ENCODE measurements around the gene UNC13B.

Gene UNC13B

DNA sequence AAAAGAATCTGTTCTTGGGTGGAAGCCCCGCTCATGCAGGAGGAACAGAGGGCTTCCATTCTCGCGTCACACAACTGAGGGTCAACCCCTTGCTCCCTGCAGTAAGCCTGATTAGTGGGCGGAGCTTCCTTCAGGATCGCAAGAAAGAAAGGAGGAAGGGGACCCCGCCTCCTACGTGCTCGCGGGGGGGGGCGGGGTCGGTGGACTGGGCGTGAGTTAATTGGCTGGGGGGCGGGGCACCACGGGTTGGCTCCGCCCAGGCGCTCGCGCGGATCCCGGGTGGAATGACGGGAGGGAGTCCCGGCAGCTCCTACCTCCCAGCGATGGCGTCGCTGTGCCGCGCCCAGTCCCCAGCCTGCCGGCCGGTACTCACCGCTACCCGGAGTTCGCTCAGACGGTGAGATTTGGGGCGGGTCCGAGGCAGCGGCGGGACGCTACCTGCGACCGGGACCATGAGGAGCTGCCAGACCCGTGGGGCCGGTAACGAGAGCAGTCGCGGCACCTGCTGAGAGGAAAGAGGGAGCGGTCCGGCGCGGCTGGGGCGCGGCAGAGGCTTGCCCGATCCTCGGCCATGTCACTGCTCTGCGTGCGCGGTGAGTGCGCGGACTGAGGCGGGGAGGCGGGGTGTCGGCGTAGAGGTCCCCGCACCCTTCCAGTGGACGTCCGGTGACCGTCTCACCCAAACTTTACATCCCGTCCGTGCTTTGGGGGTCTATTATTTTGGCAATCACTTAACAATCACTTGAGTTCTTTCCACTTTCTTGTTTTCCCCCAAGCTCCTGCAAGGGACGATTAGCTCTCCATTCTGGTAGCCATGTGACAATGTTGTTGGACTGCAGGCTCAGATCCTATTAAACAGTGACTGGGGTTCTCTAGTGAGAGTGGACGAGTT is at the start of gene UNC13B:
UNC13B (plus strand) TSS at position 297 of the 892 bp plus-strand sequence; CDS start at position 572, 275 bp downstream.
- H3K27me3 Mint-ChIP-seq, result peaks cover 9 to 20% of the 10 kb centered on the region in 2 donors
- no peaks in the 10 kb centered on the region for H3K9me3 Mint-ChIP-seq
- H3K4me1 Mint-ChIP-seq, result peaks cover 4 to 9% of the 10 kb centered on the region in 2 donors
- DNase-seq, result peak; percentile 65
- H3K4me3 Mint-ChIP-seq, result peak within 1 kb of the TSS; percentile 88 to 91
- no peaks in the 10 kb centered on the region for H3K36me3 Mint-ChIP-seq
- H3K27ac Mint-ChIP-seq, result peak within 1 kb of the TSS; percentile 42
- peak; percentile 83 to 92 for ATAC-seq (replicated peaks)

DNA sequence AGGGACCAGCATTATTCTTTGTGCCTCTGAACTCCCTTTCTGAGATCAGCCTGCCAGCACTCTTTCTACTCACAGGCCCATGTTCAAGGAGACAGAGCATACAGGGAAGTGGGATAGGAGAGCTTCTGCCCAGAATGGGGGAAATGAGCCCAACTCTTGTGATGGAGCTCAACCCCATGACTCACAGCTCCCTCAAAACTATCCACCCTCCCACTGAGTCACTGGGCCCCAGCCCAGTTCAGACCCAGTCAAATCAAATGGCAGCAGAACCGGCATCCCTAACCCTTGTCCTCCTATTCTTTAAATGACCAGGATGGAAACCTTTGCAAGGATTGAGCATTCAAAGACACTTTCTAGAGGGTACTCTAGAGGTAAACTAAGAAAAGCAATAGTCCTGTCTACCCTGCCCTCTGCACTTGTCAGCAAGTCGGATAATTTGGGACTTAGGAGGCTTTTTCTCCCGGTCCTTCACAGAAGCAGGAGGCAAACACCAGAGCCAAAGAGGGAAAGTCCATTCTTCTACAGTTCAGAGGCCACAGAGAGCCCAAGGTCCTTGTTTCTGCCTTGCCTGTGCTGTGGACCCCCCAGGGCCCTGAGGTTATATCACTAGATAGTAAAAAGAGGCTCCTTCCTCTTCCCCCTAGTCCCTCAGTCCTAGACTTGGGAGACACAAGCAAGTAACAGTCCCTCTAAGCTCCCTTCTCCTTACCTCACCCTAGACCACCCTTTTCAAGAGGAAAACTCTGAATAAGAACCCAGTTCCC is 49.4 kb upstream of the UNC13B start:
- H3K9me3 Mint-ChIP-seq, result no peaks in the 10 kb centered on the region
- peak overlapping the region; percentile 84 to 86 for H3K4me3 Mint-ChIP-seq
- H3K4me1 Mint-ChIP-seq, result peaks cover 45 to 77% of the 10 kb centered on the region in 2 donors
- H3K36me3 Mint-ChIP-seq, result peaks cover 1 to 10% of the 10 kb centered on the region in 2 donors
- no peaks in the 10 kb centered on the region for H3K27me3 Mint-ChIP-seq
- no peak for ATAC-seq (replicated peaks)
- H3K27ac Mint-ChIP-seq, result peak overlapping the region; percentile 92
- DNase-seq, result no peak

DNA sequence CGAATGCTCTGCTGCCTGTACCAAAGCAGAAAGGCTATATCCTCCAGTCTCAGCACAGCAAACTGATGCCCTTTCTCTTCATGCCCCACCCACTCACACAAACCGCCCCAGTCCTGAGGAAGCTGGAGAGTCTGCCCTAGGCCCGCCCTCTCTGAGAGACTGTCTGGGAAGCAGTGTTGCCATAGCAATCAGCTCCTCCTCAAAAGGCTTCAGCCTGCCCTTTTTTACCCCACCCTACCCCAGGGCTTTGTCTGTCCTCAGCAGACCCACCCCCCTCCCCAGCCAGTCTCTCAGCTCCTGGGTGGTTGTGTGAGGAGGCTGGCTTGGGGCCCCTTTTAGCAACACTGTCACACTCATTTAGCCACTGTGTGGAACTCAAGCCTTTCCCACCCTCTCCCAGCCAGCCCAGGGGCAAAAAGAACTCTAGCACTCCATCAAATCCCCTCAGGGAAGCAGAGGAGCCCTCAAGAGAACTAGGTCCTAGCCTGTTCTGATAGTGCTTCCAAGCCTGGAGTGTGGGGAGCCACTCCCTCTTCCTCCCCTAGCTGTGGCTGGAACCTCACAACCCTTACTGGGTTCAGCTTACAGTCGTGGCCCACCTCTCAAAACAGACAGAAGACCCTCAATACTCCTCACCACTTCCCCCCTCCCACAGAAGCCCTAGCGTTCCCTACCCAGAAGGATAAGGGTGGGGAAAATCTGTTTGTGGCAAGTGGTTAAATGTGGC is 47.5 kb upstream of the UNC13B start:
- Mint-ChIP-seq H3K27me3 (no peaks in the 10 kb centered on the region), H3K27ac (peak overlapping the region; percentile 86), H3K36me3 (peaks cover 0 to 5% of the 10 kb centered on the region in 2 donors), H3K4me1 (peaks cover 45 to 73% of the 10 kb centered on the region in 2 donors), H3K9me3 (no peaks in the 10 kb centered on the region), H3K4me3 (peak overlapping the region; percentile 93 to 96)
- DNase-seq, result peak; percentile 74
- peak; percentile 28 to 29 for ATAC-seq (replicated peaks)

DNA sequence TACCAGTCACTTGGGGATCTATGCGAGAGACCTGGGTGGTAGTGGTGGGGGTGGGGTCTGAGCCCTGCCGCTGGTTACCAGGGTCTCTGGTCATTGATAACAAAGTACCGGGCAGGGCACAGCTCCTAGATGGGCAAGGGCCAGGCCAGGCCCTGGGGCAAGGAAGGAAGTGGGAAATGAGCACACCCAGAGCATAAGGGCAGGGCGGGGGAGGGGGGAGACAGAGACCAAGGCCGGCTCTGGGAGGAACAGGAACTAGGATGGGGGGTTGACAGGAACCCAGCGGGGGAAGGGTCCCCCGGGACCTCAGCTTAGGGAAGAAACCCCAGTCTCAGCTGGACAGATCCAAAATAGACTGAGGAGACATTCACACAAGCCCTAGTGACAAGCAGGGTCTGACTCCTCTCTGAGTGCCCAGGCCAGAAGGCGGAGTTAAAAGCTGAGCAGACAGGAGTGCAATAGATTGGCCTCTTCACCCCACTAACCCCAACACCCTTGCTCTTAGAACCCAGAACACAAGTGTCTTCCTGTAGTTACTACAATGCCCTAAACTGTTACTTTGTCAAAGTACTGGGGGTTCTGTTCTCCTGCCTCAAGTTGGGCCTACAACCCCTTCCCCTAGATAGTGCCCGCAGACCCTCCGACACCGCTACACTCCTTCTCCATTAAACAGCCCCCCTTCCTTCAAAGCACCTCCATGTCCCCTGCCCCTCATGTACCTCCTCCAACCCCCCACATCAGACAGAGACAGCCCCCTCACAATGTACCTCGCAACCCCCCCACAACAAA is 46.8 kb upstream of the UNC13B start:
- H3K27me3 Mint-ChIP-seq, result no peaks in the 10 kb centered on the region
- peak; percentile 4 to 18 for ATAC-seq (replicated peaks)
- peak overlapping the region; percentile 93 to 96 for H3K4me3 Mint-ChIP-seq
- H3K9me3 Mint-ChIP-seq, result no peaks in the 10 kb centered on the region
- peak overlapping the region; percentile 86 for H3K27ac Mint-ChIP-seq
- peak; percentile 58 for DNase-seq
- H3K36me3 Mint-ChIP-seq, result peaks cover 0 to 5% of the 10 kb centered on the region in 2 donors
- peaks cover 42 to 66% of the 10 kb centered on the region in 2 donors for H3K4me1 Mint-ChIP-seq

DNA sequence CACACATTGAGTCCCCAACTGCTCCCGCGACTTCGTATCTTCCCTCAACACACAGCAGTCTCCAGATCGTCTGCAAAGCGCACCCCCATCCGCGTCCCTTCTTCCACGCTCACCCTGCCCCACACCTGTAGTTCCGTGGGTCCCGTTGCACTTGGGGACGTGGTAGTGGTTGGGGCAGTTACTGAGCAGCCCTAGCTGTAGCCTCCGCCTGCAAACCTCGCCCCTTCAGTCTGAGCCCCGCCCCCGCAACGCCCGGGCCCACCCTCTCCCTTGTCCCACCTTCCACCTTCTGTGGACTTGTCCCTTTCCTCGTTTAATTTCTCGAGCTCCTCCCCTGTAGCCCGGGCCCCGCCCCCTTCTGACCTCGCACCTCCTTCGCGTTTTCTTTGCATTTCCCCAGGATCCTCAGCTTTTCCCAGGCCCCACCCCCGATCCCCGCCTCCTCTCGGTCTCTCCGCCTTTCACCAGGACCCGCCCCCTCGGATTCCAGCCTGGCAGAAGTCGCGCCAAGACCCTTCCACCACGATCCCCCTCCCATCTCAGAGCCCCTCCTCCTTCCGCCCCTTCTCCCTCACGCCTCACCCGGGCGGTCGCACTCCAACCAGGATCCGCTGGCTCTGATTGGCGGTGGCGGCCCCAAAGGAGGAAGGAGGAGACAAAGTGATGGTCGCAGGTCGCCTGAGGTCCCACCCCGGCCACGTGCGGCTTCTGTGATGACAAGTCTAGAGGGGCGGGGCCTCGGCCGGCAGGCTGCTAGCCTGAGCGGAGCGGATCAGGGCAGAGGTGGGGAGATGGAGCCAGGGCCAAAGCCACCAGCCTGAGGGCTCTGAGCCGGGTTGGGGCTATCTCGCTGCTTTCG is 45.9 kb upstream of the UNC13B start, which contains the start of gene ATOSB:
ATOSB (minus strand) TSS at position 183 of the 859 bp plus-strand sequence. CDS start 7,588 bp downstream, outside the sequence.
- H3K36me3 Mint-ChIP-seq, result peaks cover 0 to 5% of the 10 kb centered on the region in 2 donors
- no peaks in the 10 kb centered on the region for H3K27me3 Mint-ChIP-seq
- peak; percentile 73 to 75 for ATAC-seq (replicated peaks)
- peak within 1 kb of the TSS; percentile 93 to 96 for H3K4me3 Mint-ChIP-seq
- H3K9me3 Mint-ChIP-seq, result no peaks in the 10 kb centered on the region
- H3K4me1 Mint-ChIP-seq, result peaks cover 34 to 57% of the 10 kb centered on the region in 2 donors
- DNase-seq, result peak; percentile 92
- peak within 1 kb of the TSS; percentile 86 for H3K27ac Mint-ChIP-seq

DNA sequence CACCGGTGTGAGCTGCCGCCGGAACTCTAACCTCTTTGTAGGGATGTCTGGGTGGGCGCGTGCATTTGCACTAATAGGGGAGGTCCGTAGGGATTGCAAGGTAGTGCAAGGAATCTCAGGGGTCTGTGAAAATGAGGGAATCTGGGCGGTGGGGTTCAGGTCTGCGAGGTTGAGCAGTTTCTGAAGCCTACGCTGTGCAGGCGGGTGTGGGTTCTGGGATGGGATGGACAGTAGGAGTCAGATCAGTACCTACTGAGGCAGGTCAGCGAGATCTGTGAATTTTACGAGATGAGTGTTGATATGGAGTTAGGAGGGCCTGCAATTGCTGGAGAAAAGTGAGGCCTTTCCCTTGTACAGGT is 45.3 kb upstream of the UNC13B start:
- Mint-ChIP-seq H3K27ac (peak overlapping the region; percentile 86), H3K36me3 (peaks cover 0 to 5% of the 10 kb centered on the region in 2 donors), H3K4me1 (peaks cover 32 to 51% of the 10 kb centered on the region in 2 donors), H3K4me3 (peak overlapping the region; percentile 93 to 96), H3K27me3 (no peaks in the 10 kb centered on the region), H3K9me3 (no peaks in the 10 kb centered on the region)
- DNase-seq (no peak), ATAC-seq (replicated peaks) (no peak)

DNA sequence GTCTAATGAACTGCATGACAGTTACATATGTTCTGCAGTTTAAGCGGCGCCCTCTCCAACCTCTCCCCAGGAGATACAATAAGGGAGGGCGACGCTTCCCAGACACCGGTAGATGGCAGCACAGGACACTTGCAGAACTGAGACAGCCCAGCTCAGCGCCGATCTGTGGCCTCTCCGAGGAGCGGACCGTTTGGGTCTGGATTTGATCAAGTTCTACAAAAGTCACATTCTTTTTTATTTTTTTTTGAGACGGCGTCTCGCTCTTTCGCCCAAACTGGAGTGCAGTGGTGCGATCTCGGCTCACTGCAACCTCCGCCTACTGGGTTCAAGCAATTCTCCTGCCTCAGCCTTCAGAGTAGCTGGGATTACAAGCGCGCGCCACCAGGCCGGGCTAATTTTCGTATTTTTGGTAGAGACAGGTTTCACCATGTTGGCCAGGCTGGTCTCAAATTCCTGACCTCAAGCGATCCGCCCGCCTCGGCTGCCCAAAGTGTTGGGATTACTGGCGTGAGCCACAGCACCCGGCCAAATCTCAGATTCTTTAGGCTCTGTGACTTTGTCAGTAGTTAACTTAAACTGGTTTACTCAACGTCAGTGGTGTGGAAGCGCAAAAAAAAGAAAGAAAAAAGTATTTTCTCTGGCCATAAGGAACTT is 44.8 kb upstream of the UNC13B start:
- DNase-seq, result peak; percentile 80

DNA sequence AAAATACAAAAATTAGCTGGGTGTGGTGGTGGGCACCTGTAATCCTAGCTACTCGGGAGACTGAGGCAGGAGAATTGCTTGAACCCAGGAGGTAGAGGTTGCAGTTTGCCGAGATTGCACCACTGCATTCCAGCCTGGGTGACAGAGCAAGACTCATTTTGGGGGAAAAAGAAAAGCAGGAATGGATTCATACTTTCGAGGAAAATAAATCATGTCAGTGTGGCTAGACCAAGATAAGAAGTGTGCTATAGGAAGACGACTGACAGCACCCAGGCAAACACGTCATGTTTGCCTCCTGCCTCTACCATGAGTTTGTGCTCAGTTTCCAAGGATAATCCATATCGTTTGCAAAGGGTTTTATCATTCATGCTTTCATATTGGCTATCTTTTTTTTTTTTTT is 26.9 kb upstream of the UNC13B start:
- ATAC-seq (replicated peaks) (no peak), DNase-seq (no peak)
- Mint-ChIP-seq H3K9me3 (peaks cover 0 to 2% of the 10 kb centered on the region in 2 donors), H3K4me3 (no peak overlapping the region), H3K36me3 (no peaks in the 10 kb centered on the region), H3K27me3 (peaks cover 8 to 26% of the 10 kb centered on the region in 2 donors), H3K4me1 (no peaks in the 10 kb centered on the region), H3K27ac (no peak overlapping the region)

More for the DNA sequence above, 44.8 kb upstream of the UNC13B start:
- H3K36me3 Mint-ChIP-seq, result peaks cover 0 to 5% of the 10 kb centered on the region in 2 donors
- no peaks in the 10 kb centered on the region for H3K9me3 Mint-ChIP-seq
- ATAC-seq (replicated peaks), result peak; percentile 66 to 70
- peak overlapping the region; percentile 86 for H3K27ac Mint-ChIP-seq
- H3K27me3 Mint-ChIP-seq, result no peaks in the 10 kb centered on the region
- peaks cover 30 to 46% of the 10 kb centered on the region in 2 donors for H3K4me1 Mint-ChIP-seq
- peak overlapping the region; percentile 93 to 96 for H3K4me3 Mint-ChIP-seq

DNA sequence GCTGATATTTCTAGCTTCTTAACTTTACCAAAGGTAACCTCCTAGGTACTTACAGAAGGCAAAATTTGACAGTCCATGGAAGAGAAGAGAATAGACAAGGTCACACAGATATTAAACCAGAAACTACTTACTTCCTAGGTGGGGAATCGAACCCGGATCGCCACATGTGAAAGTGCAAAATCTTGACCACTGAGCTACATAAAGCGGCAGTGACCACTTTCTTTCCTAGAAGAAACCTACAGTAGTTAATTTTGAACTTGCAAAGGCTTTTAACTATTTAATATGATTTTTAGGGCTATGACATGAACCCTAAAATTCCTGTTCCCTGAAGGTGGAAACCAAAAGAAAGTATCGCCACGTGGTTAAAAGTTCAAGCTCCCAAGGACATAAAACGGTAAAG is 25.8 kb upstream of the UNC13B start:
- H3K27ac Mint-ChIP-seq, result no peak overlapping the region
- H3K36me3 Mint-ChIP-seq, result no peaks in the 10 kb centered on the region
- H3K27me3 Mint-ChIP-seq, result peaks cover 8 to 26% of the 10 kb centered on the region in 2 donors
- ATAC-seq (replicated peaks) (no peak), DNase-seq (no peak)
- H3K9me3 Mint-ChIP-seq, result peaks cover 0 to 2% of the 10 kb centered on the region in 2 donors
- H3K4me1 Mint-ChIP-seq, result no peaks in the 10 kb centered on the region
- no peak overlapping the region for H3K4me3 Mint-ChIP-seq

DNA sequence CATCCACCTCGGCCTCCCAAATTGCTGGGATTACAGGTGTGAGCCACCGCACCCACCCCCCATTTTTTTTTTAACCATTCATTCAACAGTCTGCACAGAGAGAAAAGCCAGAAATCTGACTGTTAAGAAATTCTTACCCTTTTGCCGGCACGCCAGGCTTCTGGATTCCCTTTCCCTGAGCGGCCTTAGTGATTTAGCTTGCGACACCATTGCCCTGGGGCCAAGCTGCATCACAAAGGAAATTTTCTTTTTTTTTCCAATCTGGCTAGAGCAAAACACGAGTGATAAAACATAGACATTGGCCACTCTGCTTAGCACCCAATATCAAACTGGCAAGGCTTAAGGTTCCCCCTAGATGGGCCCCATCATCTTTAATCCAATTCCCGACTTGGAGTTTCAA is 24.9 kb upstream of the UNC13B start:
- Mint-ChIP-seq H3K4me1 (no peaks in the 10 kb centered on the region), H3K9me3 (peaks cover 0 to 8% of the 10 kb centered on the region in 2 donors), H3K27ac (no peak overlapping the region), H3K27me3 (peaks cover 8 to 26% of the 10 kb centered on the region in 2 donors), H3K36me3 (no peaks in the 10 kb centered on the region), H3K4me3 (no peak overlapping the region)
- ATAC-seq (replicated peaks) (no peak), DNase-seq (no peak)

DNA sequence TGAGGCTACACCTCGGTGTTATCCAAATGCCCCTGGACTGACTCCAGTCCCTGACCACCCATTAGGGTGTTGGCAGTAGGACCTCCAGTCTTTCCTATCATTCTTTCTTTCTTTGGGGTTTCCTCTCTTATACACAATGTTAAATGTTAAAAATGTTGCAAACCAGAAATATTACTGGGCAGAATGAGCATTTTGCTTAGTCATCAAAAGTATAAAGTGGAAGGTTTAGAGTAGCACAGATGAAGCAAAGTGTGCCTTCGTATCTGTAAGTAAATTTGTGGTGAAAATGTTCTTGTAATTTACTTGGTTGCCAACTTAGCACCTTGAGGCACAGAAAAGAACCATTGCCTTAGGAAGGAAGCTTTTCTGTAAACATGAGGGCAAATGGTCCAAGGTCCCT is 21.7 kb upstream of the UNC13B start:
- H3K9me3 Mint-ChIP-seq, result peaks cover 0 to 15% of the 10 kb centered on the region in 2 donors
- no peak for DNase-seq
- H3K27me3 Mint-ChIP-seq, result peaks cover 8 to 10% of the 10 kb centered on the region in 2 donors
- H3K4me1 Mint-ChIP-seq, result no peaks in the 10 kb centered on the region
- no peak for ATAC-seq (replicated peaks)
- no peaks in the 10 kb centered on the region for H3K36me3 Mint-ChIP-seq
- no peak overlapping the region for H3K4me3 Mint-ChIP-seq
- no peak overlapping the region for H3K27ac Mint-ChIP-seq

DNA sequence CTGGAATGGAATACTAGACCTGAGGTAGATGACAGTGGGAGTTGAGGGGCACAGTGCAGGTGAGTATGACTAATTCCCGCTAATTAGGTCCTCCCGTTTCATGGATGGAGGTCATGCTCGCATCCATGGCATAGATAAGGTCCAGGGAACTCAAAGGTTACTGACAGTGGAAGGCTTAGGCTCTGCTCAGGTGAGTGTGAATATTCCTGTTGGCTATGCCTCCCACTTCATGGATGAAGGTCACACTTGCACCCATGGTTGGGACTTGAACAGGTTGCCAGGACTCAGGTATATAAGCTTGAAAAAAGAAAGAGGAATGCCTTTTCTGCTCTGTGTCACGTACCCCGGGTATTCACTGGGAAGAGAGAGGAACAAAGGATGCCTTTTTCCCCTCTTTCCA is 19.8 kb upstream of the UNC13B start:
- Mint-ChIP-seq H3K4me1 (no peaks in the 10 kb centered on the region), H3K27ac (no peak overlapping the region), H3K4me3 (no peak overlapping the region), H3K36me3 (no peaks in the 10 kb centered on the region), H3K27me3 (peaks cover 4 to 6% of the 10 kb centered on the region in 2 donors), H3K9me3 (peaks cover 0 to 15% of the 10 kb centered on the region in 2 donors)
- ATAC-seq (replicated peaks) (no peak), DNase-seq (no peak)
